Upper lobe of right lung (tissue), 1 donor: ENCODE measurements around the gene CCDC39. TPM values are rescaled to one million over a fixed set of nuclear protein-coding genes. Genes with fewer than 3 reads are reported as not detected.

ENCODE experiments used
- ATAC-seq: fragments of 200-7000 bp; cut with Tn5 transposase; one replicate; pipeline ENCODE4 v1.9.1; 2020; ENCODE audit warnings: mild to moderate bottlenecking, moderate library complexity
- DNase-seq: peaks from one replicate; pipeline ENCODE4 v3.0.0-alpha.2; 2020
- H3K27ac ChIP-seq: fragments of 200-600 bp; one replicate; pipeline ENCODE4 v1.8.0; 2022
- H3K27me3 ChIP-seq: fragments of 200-600 bp; one replicate; pipeline ENCODE4 v1.8.0; 2022; ENCODE audit warnings: mild to moderate bottlenecking
- H3K36me3 ChIP-seq: fragments of 200-600 bp; one replicate; pipeline ENCODE4 v1.8.0; 2022
- H3K4me1 ChIP-seq: fragments of 200-600 bp; one replicate; pipeline ENCODE4 v1.8.0; 2022
- H3K4me3 ChIP-seq: fragments of 200-600 bp; one replicate; pipeline ENCODE4 v1.8.0; 2022; ENCODE audit warnings: mild to moderate bottlenecking
- H3K9me3 ChIP-seq: fragments of 200-600 bp; one replicate; pipeline ENCODE4 v1.8.0; 2022
- intact Hi-C: fragments of 100-400 bp; cut with DNase I; formaldehyde crosslinking; loops from one replicate; pipeline ENCODE4 v1.11.0; 2022
- total RNA-seq: library from RNA; stranded (reverse); fragmentation: NEBNext Ultra II Directional; extraction: Animal tissue kit (Norgen Biotek cat#: 25700); gene quantifications from one replicate; pipeline ENCODE4 v1.2.1, GENCODE V29; 2021
- TF ChIP-seq, protein P1 (sequence below): fragments of 200-600 bp; IDR thresholded peaks from one replicate; pipeline ENCODE4 v1.8.0; 2022; ENCODE audit warnings: antibody characterized with exemption
- donor health status: DM: no; HTN: yes; CAD: no; lungs with severe emphysema.

The CCDC39 gene
- total RNA-seq, 1 donor from 2014 or later = not detected

DNA sequence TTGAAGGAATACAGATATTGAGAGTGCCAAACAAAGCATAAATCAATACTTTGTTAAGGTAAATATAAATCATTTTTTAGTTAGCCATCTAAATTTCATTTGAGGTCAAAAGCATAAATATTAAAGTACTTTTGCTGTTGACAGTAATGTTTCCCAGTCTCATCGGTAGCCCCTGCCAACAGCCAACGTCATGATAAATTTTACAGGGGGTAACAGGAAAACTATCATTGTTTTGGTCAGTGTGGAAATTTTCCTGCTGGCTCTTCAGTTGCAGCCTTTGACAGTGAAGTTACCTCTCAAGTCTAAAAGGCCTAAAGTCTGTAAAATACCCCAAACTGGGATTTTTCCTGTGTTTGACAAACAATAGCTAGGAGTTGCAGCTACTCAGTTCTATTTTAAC lies 114.6 kb downstream of the CCDC39 start:
- Histone ChIP-seq H3K9me3 (no peaks in the 10 kb centered on the region), H3K27me3 (no peaks in the 10 kb centered on the region), H3K4me1 (no peaks in the 10 kb centered on the region), H3K36me3 (no peaks in the 10 kb centered on the region), H3K27ac (no peak overlapping the region), H3K4me3 (no peak overlapping the region)
- intact Hi-C loops = no loop called here
- ATAC-seq (no peak), DNase-seq (no peak)
- TF ChIP-seq, protein P1, sequence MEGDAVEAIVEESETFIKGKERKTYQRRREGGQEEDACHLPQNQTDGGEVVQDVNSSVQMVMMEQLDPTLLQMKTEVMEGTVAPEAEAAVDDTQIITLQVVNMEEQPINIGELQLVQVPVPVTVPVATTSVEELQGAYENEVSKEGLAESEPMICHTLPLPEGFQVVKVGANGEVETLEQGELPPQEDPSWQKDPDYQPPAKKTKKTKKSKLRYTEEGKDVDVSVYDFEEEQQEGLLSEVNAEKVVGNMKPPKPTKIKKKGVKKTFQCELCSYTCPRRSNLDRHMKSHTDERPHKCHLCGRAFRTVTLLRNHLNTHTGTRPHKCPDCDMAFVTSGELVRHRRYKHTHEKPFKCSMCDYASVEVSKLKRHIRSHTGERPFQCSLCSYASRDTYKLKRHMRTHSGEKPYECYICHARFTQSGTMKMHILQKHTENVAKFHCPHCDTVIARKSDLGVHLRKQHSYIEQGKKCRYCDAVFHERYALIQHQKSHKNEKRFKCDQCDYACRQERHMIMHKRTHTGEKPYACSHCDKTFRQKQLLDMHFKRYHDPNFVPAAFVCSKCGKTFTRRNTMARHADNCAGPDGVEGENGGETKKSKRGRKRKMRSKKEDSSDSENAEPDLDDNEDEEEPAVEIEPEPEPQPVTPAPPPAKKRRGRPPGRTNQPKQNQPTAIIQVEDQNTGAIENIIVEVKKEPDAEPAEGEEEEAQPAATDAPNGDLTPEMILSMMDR = no peak

Other genes with a start within 250 kb of the CCDC39 start
- gene TTC14, start 77.3 kb downstream of the CCDC39 start, total RNA-seq = 48.3 TPM
- gene FXR1, start 233.2 kb upstream of the CCDC39 start, total RNA-seq = 97.3 TPM